ENCODE results near the gene CARF. TPM values are rescaled to one million over a fixed set of nuclear protein-coding genes. Genes with fewer than 3 reads are reported as not detected.

Gene CARF
- polyA plus RNA-seq, 1 of the 3 experiments (the other 2 are of a cell fraction) = 4.6 TPM

DNA sequence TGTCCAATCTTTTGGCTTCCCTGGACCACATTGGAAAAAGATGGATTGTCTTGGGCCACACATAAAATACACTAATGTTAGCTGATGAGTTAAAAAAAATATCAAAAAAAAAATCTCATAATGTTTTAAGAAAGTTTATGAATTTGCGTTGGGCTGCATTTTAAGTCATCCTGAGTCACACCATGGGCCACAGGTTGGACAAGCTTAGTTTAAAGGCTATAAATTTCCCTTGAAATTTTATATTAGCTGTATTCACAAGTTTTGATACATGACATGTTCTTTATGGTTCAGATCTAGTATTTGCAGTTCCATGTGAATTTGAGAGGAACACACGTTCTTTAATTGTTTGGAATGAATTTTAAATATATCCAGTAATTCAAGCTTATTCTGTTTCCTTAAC is 21.9 kb downstream of the CARF start:
- Histone ChIP-seq H3K4me2 (no peak overlapping the region), H3K36me3 (replicated peaks in 1 of 2; ENCODE audit: control insufficient read depth in 1 of 2, insufficient read depth in 2 of 2, low read length in 1 of 2) (peaks cover 0 to 10% of the 10 kb centered on the region in 2 experiments), H3K9me2 (no peaks in the 10 kb centered on the region), H3K27ac (ENCODE audit: low read depth in 2 of 2, low read length in 1 of 2) (no peak overlapping the region), H3K4me3 (ENCODE audit: low read depth in 2 of 2, low read length in 1 of 2) (no peak overlapping the region), H3K4me1 (ENCODE audit: control insufficient read depth in 1 of 2, insufficient read depth in 2 of 2, low read depth in 1 of 2, low read length in 1 of 2) (no peaks in the 10 kb centered on the region; a peak in 1 of 4 replicates), H4K20me1 (ENCODE audit: insufficient read depth) (no peaks in the 10 kb centered on the region), H3K9me3 (no peaks in the 10 kb centered on the region), H2AFZ (ENCODE audit: low read depth) (no peak overlapping the region), H3F3A (replicated peaks; ENCODE audit: insufficient read depth) (no peaks in the 10 kb centered on the region), H3K9ac (no peak overlapping the region), H3K79me2 (ENCODE audit: insufficient read depth) (no peaks in the 10 kb centered on the region), H3K27me3 (ENCODE audit: insufficient read depth) (no peaks in the 10 kb centered on the region)
- no peak for DNase-seq
- ChIA-PET POLR2A (no interaction called here), CTCF (interaction anchor here (0.9 to 1.5 kb wide), 3 partner anchors 10 to 346 kb away, joined by 3 to 5 read pairs (median 3); no protein-coding TSS in a partner anchor)
- TF ChIP-seq EP300 (IDR thresholded peaks at IDR 0.05; ENCODE audit: borderline replicate concordance in 1 of 2, low read depth in 1 of 2, low read length in 1 of 2) (no peak), SMC3 (IDR thresholded peaks at IDR 0.05; ENCODE audit: low read depth, low read length) (no peak), JUND (IDR thresholded peaks at IDR 0.05) (no peak), NRF1 (IDR thresholded peaks at IDR 0.05; ENCODE audit: low read depth, low read length) (no peak), CHD2 (IDR thresholded peaks at IDR 0.05; ENCODE audit: low read length, partially characterized antibody) (no peak), GATA2 (CRISPR knock-in tag; IDR thresholded peaks at IDR 0.05) (no peak), EZH2phosphoT487 (IDR thresholded peaks at IDR 0.05; ENCODE audit: borderline replicate concordance, low read depth) (no peak), USF2 (IDR thresholded peaks at IDR 0.05; ENCODE audit: borderline replicate concordance, low read depth, low read length) (no peak), PBX3 (IDR thresholded peaks at IDR 0.05) (no peak), ELF1 (IDR thresholded peaks at IDR 0.05) (no peak), POLR2AphosphoS5 (IDR thresholded peaks at IDR 0.05; ENCODE audit: low read depth, low read length) (no peak)
- TF ChIP-seq, protein P1, sequence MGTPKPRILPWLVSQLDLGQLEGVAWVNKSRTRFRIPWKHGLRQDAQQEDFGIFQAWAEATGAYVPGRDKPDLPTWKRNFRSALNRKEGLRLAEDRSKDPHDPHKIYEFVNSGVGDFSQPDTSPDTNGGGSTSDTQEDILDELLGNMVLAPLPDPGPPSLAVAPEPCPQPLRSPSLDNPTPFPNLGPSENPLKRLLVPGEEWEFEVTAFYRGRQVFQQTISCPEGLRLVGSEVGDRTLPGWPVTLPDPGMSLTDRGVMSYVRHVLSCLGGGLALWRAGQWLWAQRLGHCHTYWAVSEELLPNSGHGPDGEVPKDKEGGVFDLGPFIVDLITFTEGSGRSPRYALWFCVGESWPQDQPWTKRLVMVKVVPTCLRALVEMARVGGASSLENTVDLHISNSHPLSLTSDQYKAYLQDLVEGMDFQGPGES (IDR thresholded peaks at IDR 0.05; ENCODE audit: low read depth, low read length) = no peak
- TF ChIP-seq, protein P2, sequence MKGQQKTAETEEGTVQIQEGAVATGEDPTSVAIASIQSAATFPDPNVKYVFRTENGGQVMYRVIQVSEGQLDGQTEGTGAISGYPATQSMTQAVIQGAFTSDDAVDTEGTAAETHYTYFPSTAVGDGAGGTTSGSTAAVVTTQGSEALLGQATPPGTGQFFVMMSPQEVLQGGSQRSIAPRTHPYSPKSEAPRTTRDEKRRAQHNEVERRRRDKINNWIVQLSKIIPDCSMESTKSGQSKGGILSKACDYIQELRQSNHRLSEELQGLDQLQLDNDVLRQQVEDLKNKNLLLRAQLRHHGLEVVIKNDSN (IDR thresholded peaks at IDR 0.05; ENCODE audit: borderline replicate concordance, low read depth) = no peak
- TF ChIP-seq, protein P3, sequence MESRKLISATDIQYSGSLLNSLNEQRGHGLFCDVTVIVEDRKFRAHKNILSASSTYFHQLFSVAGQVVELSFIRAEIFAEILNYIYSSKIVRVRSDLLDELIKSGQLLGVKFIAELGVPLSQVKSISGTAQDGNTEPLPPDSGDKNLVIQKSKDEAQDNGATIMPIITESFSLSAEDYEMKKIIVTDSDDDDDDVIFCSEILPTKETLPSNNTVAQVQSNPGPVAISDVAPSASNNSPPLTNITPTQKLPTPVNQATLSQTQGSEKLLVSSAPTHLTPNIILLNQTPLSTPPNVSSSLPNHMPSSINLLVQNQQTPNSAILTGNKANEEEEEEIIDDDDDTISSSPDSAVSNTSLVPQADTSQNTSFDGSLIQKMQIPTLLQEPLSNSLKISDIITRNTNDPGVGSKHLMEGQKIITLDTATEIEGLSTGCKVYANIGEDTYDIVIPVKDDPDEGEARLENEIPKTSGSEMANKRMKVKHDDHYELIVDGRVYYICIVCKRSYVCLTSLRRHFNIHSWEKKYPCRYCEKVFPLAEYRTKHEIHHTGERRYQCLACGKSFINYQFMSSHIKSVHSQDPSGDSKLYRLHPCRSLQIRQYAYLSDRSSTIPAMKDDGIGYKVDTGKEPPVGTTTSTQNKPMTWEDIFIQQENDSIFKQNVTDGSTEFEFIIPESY (IDR thresholded peaks at IDR 0.05; ENCODE audit: borderline replicate concordance, low read depth) = no peak
- 86% methylated on average over 2 of the region's 2 CpGs for WGBS (ENCODE audit: low lambda C conversion rate)

All from SK-N-SH (cell line).